Measurements from ENCODE around the gene KCNIP1.

KCNIP1 gene

DNA sequence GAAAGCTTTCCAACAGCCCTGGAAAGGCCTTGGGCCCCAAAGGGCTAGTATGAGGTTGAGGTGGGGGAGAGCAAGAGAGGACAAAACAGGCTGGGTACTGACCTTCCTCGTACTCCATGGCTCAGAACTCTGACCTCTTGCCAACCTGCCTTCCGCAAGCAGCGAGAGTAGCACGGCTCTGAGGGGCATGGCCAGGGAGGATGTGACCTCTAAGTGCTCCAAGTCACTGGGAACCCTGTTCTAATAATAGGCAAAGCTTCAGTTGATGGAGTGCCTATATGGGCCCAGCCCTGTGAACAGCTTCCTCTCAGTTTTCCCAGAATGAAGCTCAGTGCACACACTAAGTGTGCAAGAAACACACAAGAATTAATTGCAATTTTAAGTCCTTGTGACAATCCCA lies 152.1 kb downstream of the KCNIP1 start:
- Histone ChIP-seq H3K36me3 (replicated peaks) (no peaks in the 10 kb centered on the region), H3K27me3 (replicated peaks) (no peaks in the 10 kb centered on the region), H3K27ac (no peak overlapping the region), H3K4me3 (ENCODE audit: low read depth, low read length) (no peak overlapping the region)
- in situ Hi-C loops (cut with HindIII; ENCODE audit: low pct_ligation_motif_present, low sequenced_read_pairs) = no loop called here
- TF ChIP-seq, protein P1, sequence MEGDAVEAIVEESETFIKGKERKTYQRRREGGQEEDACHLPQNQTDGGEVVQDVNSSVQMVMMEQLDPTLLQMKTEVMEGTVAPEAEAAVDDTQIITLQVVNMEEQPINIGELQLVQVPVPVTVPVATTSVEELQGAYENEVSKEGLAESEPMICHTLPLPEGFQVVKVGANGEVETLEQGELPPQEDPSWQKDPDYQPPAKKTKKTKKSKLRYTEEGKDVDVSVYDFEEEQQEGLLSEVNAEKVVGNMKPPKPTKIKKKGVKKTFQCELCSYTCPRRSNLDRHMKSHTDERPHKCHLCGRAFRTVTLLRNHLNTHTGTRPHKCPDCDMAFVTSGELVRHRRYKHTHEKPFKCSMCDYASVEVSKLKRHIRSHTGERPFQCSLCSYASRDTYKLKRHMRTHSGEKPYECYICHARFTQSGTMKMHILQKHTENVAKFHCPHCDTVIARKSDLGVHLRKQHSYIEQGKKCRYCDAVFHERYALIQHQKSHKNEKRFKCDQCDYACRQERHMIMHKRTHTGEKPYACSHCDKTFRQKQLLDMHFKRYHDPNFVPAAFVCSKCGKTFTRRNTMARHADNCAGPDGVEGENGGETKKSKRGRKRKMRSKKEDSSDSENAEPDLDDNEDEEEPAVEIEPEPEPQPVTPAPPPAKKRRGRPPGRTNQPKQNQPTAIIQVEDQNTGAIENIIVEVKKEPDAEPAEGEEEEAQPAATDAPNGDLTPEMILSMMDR (IDR thresholded peaks at IDR 0.05; ENCODE audit: low read depth, low read length, missing control alignments) = no peak
- no peak for DNase-seq

DNA sequence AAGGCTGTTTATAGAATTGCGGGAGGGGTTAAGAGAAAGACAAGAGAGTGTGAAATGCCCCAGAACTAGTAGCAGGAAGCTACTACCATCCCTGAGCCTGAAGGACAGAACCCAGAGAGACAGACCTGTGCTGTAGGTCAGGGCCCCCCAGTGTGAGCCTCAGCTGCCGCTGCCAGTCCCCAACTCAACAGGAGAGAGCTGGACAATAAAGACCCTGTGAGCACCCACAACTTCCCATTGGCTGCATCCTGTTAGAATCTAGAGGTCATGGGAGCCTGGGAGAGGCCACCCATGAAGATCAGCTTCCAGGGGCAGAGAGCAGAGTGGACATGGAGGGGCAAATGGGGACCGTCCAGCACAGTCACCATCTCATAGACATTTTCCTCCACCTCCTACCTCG lies 152.5 kb downstream of the KCNIP1 start:
- Histone ChIP-seq H3K27me3 (replicated peaks) (no peaks in the 10 kb centered on the region), H3K27ac (no peak overlapping the region), H3K4me3 (ENCODE audit: low read depth, low read length) (no peak overlapping the region), H3K36me3 (replicated peaks) (no peaks in the 10 kb centered on the region)
- in situ Hi-C loops (cut with HindIII; ENCODE audit: low pct_ligation_motif_present, low sequenced_read_pairs) = no loop called here
- TF ChIP-seq, protein P1 (IDR thresholded peaks at IDR 0.05; ENCODE audit: low read depth, low read length, missing control alignments) = no peak
- no peak for DNase-seq

DNA sequence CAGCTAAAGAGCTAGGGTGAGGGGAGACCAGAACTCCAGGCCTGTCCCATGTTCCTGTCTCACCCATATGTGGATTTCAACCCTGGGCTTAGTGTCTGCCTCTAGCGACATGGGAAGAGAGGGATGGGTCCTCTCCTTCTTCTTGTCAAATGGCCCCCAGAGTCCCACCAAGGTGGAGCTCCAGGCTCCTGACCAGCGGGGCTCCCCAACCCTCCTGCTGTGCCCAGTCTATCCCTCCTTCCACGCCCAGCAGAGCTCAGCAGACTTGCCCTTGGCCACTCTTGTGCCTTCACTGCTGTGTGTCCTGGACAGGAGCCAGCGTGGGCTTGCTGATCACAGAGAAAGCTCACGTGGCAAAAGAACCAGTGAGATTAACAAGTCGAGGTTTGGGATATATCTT lies 156.7 kb downstream of the KCNIP1 start:
- in situ Hi-C loops (cut with HindIII; ENCODE audit: low pct_ligation_motif_present, low sequenced_read_pairs) = no loop called here
- DNase-seq = no peak
- H3K27me3 ChIP-seq (replicated peaks) = no peaks in the 10 kb centered on the region
- no peak overlapping the region for H3K27ac ChIP-seq
- H3K4me3 ChIP-seq (ENCODE audit: low read depth, low read length) = no peak overlapping the region
- TF ChIP-seq, protein P1 (IDR thresholded peaks at IDR 0.05; ENCODE audit: low read depth, low read length, missing control alignments) = no peak
- H3K36me3 ChIP-seq (replicated peaks) = no peaks in the 10 kb centered on the region

DNA sequence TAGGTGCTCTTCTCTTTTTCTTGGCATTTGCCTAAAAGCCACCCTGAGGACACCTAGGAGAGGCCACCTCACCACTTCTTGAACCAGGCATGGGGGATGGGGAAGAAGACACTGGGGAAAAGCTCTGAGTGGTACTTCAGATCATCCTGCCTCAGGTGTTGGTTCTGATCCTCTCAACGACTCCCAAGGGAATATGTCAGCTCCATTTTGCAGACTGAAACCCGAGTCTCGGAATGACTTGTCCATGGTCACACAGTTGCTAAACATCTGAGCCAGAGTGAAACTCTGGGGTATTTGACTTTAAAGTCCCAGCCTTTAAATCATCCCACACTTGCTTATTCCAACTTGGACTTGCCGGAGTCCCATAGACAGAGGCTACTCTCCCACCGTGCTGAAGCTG lies 159.1 kb downstream of the KCNIP1 start:
- TF ChIP-seq, protein P1 (IDR thresholded peaks at IDR 0.05; ENCODE audit: low read depth, low read length, missing control alignments) = no peak
- in situ Hi-C loops (cut with HindIII; ENCODE audit: low pct_ligation_motif_present, low sequenced_read_pairs) = no loop called here
- H3K36me3 ChIP-seq (replicated peaks) = no peaks in the 10 kb centered on the region
- H3K4me3 ChIP-seq (ENCODE audit: low read depth, low read length) = no peak overlapping the region
- H3K27me3 ChIP-seq (replicated peaks) = no peaks in the 10 kb centered on the region
- no peak for DNase-seq
- H3K27ac ChIP-seq = no peak overlapping the region

DNA sequence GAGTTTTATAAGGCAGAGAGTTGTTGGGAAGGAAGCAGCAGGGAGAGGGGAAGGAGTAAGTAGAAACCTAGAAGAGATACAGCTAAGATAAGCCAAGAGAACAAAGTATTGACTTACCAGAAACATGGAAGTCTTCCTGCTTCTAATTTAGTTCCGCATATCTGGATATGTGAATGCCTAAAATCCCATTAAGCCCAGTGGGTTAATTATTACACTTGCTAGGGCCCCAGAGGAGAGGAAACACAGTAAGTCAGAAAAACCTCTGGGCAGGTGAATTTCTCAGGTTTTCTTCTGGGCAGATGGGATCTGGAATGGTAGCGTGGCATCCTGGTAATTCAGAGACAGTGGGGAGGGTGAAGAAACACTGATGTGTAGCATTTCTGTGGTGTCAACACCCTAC lies 175.0 kb downstream of the KCNIP1 start:
- Histone ChIP-seq H3K4me3 (ENCODE audit: low read depth, low read length) (no peak overlapping the region), H3K27ac (no peak overlapping the region), H3K36me3 (replicated peaks) (no peaks in the 10 kb centered on the region), H3K27me3 (replicated peaks) (peaks cover 3% of the 10 kb centered on the region)
- TF ChIP-seq, protein P1 (IDR thresholded peaks at IDR 0.05; ENCODE audit: low read depth, low read length, missing control alignments) = no peak
- in situ Hi-C loops (cut with HindIII; ENCODE audit: low pct_ligation_motif_present, low sequenced_read_pairs) = no loop called here
- DNase-seq = no peak

DNA sequence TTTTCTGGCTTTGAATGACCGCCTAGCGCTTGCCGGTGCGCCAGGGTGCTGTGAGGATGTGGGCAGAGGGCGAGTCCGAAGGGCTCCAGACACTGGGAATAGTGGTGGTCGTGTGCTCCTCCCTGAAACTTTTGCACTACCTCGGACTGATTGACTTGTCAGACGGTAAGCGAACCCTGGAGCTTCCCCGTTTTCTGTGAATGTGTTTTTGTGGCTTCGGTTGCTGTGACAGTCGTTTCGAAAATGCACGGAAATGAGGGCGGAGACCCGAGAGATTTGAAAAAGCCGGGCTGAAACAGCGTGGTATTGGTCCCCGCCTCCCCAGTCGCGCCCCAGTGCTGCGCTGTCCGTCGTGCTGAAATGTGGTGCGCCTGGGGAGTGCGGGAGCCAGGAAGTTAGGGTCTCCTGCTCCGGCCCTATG lies 177.2 kb downstream of the KCNIP1 start:
- H3K4me3 ChIP-seq (ENCODE audit: low read depth, low read length) = peak overlapping the region; percentile 5

More for the DNA sequence above, 177.2 kb downstream of the KCNIP1 start:
- no peaks in the 10 kb centered on the region for H3K36me3 ChIP-seq (replicated peaks)
- peak; percentile 23 for DNase-seq
- TF ChIP-seq, protein P1 (IDR thresholded peaks at IDR 0.05; ENCODE audit: low read depth, low read length, missing control alignments) = no peak
- no peak overlapping the region for H3K27ac ChIP-seq
- in situ Hi-C loops (cut with HindIII; ENCODE audit: low pct_ligation_motif_present, low sequenced_read_pairs) = no loop called here
- peaks cover 3% of the 10 kb centered on the region for H3K27me3 ChIP-seq (replicated peaks)

Measured in brain microvascular endothelial cell (primary cell).